HG03520 (cell line): ENCODE results near the gene POPDC2.
"Not testable (repeated sequence)": the region's sequence is repeated elsewhere in the genome, so short reads cannot be mapped to it uniquely, and the experiment has no call there.

ENCODE experiments used
- ATAC-seq: cut with Tn5 transposase; IDR thresholded peaks from one replicate; pipeline ENCODE4 v1.9.1; 2021; ENCODE audit warnings: mild to moderate bottlenecking, moderate library complexity; ENCODE audit not compliant: unreplicated experiment

Gene POPDC2

DNA sequence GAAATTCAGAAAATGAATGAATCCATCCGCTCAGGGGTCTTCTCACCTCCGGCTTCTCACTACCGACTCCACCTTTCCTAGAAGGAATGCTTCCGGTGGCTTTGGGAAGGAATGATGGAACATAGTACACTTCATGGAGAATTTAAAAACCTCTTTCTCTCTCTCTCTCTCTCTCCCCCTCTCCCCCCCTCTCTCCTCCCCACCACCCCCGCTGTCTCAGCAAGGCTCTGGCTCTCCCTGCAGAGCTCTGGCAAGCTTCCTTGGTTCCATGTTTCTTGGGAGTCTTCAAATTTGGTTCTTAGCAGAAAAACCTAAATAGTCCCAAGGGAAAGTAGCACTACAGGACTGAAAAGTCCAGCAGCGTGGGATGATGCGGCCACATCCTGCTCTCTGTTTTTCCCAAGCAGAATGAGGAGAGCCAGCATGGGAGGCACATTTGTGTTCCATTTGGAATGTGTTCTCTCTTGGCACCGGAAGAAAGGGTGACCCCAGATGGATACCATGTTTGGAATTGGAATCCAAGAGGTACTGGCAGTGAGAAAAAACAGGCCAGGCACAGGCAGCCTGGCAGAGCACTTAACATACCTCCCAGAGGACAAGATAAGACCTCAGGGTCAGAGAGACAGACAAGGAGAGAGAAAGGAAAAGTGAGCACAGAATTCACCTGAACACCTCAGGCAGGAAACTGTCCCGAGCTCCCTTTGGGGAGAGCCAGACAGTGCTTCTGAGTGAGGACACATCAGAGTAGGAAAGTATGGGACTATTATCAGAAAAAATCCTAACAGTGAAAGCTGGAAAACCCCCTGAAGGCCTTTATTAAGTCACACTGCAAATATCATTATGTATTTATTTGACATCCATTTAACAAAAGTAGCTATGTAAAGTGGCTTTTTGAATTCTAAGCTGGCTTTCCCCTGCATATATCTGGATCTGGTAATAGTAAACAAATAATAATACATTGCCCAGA lies at the start of gene POPDC2:
Gene POPDC2, minus strand, starts transcription at position 116 of the 967 bp plus-strand sequence. CDS start 166 bp downstream, outside the sequence.
- ATAC-seq = no peak

GRCh38 chr3:119703820-119704531 lies 43.6 kb upstream of the POPDC2 start:
- no peak for ATAC-seq

DNA sequence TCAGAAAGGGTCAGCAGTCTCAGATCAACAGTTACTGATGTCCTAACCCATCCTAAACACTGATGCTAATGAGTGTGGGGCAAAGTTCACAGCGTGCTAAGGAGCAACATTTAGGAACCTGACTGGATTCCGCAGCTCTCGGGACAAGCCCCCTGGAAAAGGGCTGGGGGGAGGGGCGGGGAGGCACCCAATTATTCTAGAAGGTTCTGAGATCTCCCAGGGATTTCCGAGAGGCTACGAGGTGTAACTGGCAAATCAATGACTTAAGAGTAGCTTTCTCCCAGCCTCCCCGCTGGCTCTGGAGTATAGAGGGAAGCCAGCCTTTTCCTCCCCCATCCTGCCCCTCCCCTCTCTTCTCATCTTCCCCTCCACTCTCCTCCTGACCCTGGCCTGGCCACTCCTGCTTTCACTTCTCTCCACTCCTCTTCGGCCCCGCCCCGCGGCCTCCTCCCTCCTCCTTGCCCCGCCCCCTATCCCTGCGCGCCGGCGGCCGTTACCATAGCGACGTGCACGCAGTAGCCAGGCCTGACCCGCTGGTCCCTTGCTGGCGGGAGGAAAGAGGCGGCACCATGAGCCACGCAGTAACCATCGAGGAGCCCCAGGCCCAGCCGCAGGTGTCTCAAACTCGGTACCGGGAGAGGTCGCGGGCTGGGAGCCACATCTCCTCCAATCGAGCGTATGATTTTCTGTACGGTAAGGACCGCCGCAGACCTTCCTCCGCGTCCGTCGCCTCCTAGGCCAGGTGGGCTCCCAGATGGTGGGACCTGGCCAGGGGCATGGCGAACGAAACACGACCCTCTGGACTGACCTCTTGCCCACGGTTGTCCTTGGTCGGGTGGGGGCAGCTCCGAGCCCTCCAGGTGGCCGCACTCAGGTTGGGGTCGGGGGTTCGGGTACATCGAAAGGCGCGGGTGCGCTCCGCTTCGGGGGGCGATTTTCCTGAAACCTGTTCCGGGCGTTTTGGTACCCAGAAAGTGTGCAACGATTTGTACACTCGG lies 42.4 kb upstream of the POPDC2 start, which contains the start of gene CFAP91:
Gene CFAP91, plus strand, starts transcription at position 493 of the 998 bp plus-strand sequence. Its CDS starts 77 bp downstream, at position 570.
- ATAC-seq = peak; percentile 61

DNA sequence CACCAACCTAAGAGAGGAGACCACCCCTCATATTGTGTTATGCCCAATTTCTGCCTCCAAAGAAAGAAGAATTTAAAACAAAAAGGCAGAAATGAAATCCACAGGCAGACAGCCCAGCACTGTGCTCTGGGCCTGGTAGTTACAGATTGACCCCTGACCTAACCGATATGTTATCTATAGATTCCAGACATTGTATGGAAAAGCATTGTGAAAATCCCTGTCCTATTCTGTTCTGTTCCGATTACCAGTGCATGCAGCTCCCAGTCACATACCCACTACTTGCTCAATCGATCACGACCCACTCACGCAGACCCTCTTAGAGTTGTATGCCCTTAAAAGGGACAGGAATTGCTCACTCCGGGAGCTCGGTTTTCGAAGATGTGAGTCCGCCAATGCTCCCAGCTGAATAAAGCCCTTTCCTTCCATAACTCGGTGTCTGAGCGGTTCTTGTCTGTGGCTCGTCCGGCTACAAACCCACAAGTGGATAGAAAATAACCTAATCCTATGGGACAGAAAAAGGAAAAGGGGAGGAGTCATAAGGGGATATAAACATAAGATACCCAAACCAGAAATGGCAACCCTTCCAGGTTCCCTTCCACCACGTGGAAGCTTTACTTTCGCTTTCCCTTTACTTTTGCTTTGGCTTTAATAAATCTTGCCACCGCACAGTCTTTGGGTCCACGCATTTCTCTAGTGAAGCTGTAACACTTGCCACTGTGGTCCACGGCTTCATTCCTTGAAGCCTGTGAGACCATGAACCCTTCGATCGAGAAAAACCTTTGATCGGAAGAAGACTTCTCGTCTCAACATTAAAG lies 40.7 kb upstream of the POPDC2 start:
- peak; percentile 11 for ATAC-seq

DNA sequence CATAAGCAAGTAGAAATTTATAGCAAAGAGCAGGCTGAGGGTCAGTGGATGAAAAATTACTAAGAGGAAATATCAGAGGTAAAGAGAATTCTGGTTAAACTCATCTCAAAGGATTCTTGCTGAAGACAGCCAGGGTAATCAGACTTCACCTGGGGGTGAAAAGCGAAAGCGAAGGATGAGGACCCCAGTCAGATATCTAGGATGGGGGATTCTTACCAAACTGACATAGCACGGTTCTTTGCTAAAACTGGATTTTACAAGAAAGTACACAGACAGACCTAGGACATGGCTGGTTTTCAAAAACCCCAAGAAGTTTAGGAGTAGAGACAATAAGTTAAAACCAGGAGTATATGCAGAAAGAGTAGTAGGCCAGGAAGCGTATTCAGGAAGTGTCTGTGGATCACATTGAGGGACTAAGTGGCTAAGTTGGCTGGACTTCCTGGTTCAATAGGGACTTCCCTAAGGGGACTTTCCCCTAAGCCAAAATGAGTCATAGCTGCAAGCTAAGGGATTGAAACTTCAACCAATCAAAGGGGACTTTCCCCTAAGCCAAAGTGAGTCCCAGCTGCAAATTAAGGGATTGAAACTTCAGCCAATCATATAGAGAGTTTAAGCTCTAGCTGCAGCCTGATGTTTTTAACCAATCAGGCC lies 40.0 kb upstream of the POPDC2 start:
- ATAC-seq = peak; percentile 46

- no peak for ATAC-seq
Measured at GRCh38 chr3:119697394-119697793, 37.0 kb upstream of the POPDC2 start.

DNA sequence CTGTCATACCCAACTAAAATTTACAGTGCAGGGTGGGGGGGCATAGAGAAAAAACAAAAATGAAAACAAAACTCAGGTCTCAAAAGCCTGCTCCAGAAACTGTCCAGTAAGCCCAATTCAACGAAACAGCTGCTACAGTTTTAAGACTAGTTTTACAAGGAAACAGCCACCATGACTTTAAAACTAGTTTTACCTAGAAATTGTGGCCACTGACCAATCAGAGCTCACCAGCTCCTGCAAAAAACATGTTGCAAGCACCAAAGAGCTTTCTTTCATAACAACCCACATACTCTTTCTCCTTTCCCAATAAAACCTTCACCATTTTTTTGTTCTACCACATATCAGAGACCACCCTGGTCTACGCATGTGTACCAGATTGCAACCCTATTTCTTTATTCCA lies 35.1 kb upstream of the POPDC2 start:
- ATAC-seq = no peak

- no peak for ATAC-seq
Measured at GRCh38 chr3:119690043-119690656, 29.8 kb upstream of the POPDC2 start.

DNA sequence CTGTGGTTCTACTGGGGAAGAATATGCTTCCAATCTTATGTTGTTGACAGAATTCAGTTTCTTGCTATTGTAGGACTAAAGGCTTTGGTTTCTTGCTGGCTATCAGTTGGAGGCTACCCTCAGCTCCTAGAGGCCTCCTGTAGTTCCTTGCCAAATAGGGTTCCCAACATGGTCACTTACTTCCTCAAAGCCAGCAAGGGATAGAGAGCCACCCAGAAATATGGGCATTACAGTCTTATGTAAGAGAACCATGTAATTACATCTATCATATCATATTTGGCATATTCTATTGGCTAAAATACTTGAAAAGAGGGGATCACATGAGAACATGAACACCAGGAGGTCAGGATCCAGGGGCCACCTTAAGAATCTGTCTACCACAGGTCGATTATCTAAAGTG lies 23.0 kb upstream of the POPDC2 start:
- no peak for ATAC-seq

- ATAC-seq = no peak
Measured at GRCh38 chr3:119681279-119681678, 20.9 kb upstream of the POPDC2 start.

DNA sequence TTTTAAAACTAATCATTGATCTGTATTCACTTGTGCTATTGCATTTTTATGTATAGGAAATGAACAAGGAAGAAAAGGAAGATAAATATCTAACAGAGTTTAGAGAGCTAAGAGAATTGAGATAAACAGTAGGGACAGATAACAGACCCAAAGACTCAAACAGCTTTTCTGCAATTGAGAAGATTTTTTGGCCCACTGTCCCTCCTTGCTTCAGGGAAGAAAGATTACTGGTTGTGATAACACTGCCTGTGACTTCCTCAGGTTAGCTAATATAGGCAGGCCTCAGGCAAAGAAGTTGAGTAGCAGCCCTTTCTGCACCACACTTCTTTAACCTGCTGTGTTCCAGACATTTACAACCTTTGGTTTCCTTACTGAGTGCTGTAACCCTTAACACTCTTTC lies 19.5 kb upstream of the POPDC2 start:
- ATAC-seq = no peak

DNA sequence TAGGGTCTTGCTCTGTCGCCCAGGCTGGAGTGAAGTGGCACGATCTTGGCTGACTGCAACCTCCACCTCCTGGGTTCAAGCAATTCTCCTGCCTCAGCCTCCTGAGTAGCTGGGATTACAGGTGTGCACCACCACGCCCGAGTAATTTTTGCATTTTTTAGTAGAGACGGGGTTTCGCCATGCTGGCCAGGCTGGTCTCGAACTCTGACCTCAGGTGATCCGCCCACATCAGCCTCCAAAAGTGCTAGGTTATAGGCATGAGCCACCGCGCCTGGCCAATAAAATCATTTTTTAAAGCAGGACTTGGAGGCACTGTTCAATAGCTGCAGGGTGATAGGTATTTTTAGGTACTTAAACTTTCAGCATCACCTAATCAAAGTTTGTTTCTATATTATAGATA lies 17.8 kb upstream of the POPDC2 start:
- ATAC-seq = not testable (repeated sequence)

GRCh38 chr3:119677641-119677934 lies 17.2 kb upstream of the POPDC2 start:
- no peak for ATAC-seq

DNA sequence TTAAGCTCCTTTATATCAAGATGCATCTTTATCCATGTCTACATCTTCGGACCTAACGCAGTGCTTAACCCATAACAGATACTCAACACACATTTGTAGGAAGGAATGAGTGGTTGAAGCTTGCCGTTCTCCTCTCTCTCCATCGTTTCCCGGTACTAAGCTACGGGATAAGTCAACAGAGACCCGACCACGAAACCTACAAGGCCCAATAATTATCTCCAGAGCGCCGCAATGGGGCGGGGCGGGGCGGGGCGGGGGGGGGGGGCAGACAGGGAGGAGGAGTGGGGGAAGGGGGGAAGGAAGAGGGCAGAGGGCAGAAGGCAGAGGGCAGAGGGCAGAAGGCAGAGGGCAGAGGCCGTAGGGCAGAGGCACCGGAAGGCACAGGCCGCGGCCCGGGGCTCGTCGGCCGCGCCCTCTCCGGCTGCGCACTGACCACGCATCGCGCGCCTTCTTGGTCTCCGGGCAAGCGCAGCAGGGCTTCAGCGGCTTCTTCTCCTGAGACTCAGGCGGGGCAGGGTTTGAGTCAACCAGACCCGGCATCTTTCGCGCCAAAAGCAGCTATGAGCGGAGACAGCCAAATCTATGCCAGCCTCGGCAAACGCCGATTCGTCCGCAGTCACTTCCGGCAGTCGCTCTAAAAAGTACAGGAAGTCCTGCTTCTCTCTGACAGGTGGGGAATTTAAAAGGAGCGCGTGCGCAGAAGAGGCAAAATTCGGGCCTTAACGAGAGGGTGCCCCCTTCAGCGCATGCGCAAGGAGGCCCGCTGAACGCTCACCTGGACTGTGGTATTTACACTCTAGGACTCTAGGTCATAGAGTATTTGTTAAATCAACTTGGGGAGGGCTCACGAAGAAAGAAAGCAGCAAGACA lies 16.6 kb upstream of the POPDC2 start, which contains the start of gene COX17:
Gene COX17, minus strand, starts transcription at position 636 of the 870 bp plus-strand sequence. Its CDS starts 96 bp downstream, at position 540.
- ATAC-seq = peak; percentile 86

DNA sequence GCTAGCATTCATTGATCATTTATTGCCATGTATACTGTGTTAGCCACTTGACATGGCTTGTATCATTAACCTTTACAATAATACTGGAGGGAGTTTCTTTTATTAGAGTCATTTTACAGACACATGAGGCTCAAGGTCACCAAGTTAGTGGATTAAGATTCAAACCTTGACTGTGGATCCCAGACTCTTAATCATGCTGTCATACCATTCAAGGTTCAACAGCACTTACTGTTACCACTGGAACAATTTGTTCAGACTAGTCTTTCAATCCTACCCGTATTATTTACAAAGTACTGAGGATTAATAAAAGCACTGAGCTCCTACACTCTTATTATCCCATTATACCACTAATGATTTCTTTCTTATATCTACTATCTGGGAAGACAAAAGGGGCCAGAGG lies 15.6 kb upstream of the POPDC2 start:
- no peak for ATAC-seq

- no peak for ATAC-seq
Measured at GRCh38 chr3:119675188-119675874, 14.9 kb upstream of the POPDC2 start.

DNA sequence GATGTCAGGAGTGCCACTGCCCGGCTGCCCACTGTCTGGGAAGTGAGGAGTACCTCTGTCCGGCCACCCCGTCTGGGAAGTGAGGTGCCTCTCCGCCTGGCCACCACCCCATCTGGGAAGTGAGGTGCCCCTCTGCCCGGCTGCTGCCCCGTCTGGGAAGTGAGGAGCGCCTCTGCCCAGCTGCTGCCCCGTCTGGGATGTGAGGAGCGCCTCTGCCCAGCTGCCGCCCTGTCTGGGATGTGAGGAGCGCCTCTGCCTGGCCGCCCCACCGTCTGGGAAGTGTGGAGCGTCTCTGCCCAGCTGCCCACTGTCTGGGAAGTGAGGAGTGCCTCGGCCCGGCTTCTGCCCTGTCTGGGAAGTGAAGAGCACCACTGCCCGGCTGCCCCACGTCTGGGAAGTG lies 13.5 kb upstream of the POPDC2 start:
- no peak for ATAC-seq
